ACC112 (cell line): ENCODE measurements around the gene GPRASP3.
"Not testable (repeated sequence)": the region's sequence is repeated elsewhere in the genome, so short reads cannot be mapped to it uniquely, and the experiment has no call there.

Source experiments
- H2AFZ ChIP-seq: fragments of 200-600 bp; sonication (generic); one replicate; pipeline ENCODE4 v1.6.0; 2017; ENCODE audit warnings: antibody characterized with exemption, low read length; ENCODE audit not compliant: unreplicated experiment
- H3K27ac ChIP-seq: fragments of 200-600 bp; sonication (generic); 2 replicates; pipeline ENCODE4 v1.5.1; 2014; ENCODE audit warnings: low read depth, mild to moderate bottlenecking, antibody characterized with exemption, low read length, moderate library complexity
- H3K27me3 ChIP-seq: fragments of 200-600 bp; sonication (generic); 2 replicates; pipeline ENCODE4 v1.6.1; 2014; ENCODE audit warnings: mild to moderate bottlenecking, antibody characterized with exemption, low read length, moderate library complexity, mixed read lengths; ENCODE audit not compliant: insufficient read depth
- H3K36me3 ChIP-seq: fragments of 200-600 bp; sonication (generic); 2 replicates; pipeline ENCODE4 v1.6.1; 2016; ENCODE audit warnings: mild to moderate bottlenecking, antibody characterized with exemption, low read length, moderate library complexity, mixed read lengths; ENCODE audit not compliant: insufficient read depth
- H3K4me1 ChIP-seq: fragments of 200-600 bp; sonication (generic); one replicate; pipeline ENCODE4 v1.6.1; 2016; ENCODE audit warnings: low read length, mixed read lengths; ENCODE audit not compliant: insufficient read depth, unreplicated experiment, control insufficient read depth
- H3K4me3 ChIP-seq: fragments of 200-600 bp; sonication (generic); 2 replicates; pipeline ENCODE4 v1.5.1; 2014; ENCODE audit warnings: mild to moderate bottlenecking, low read depth, low read length
- H3K79me2 ChIP-seq: fragments of 200-600 bp; sonication (generic); one replicate; pipeline ENCODE4 v1.6.0; 2016; ENCODE audit warnings: low read length; ENCODE audit not compliant: control insufficient read depth, unreplicated experiment, insufficient read depth

The GPRASP3 gene, protein sequence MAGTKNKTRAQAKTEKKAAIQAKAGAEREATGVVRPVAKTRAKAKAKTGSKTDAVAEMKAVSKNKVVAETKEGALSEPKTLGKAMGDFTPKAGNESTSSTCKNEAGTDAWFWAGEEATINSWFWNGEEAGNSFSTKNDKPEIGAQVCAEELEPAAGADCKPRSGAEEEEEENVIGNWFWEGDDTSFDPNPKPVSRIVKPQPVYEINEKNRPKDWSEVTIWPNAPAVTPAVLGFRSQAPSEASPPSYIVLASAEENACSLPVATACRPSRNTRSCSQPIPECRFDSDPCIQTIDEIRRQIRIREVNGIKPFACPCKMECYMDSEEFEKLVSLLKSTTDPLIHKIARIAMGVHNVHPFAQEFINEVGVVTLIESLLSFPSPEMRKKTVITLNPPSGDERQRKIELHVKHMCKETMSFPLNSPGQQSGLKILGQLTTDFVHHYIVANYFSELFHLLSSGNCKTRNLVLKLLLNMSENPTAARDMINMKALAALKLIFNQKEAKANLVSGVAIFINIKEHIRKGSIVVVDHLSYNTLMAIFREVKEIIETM

DNA sequence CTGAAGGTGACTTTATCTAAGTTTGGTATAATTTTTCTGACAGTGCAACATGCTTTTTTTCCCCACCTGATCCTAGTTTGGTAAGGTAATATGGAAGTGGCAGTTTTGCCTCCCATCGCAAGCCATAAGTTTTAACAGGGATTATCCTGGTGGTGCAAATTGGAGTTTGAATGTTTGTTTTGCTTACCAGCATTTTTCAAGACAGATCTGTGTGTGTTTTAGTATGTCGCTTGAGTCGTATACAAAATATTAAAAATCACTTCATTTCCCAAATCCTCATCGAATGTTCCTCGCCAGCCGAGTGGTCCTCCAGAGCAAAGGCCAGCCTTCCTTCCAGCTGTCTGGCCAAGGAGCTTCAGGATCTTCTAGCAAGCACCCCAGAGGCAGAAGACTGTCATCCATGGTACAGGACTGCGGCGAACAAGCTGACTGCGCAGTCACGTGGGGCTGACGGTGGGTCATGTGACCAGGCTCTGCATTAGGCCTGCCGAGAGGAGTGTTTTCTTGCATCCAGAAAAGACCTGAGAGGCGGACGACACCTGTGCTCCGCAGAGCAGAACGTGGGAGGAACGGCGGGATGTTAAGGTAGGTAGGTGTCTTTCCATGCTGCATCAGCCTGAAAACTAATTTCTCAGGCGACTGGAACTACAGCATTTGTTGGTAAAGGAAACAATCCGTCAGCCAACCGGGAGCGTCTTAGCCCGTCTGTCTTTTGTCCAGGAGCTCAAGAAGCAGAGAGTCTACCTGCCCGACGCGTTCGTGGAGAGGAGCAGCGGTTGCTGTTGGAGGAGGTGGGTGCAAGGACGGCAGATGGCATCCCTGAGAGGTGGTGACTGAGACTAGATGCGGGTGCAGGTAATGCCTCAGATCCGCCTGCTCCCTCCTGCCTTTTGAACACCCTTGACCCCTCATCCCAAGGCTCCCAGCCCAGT is at the start of gene GPRASP3:
TSS of gene GPRASP3 (plus strand) at position 507 of the 932 bp plus-strand sequence. CDS start 28,253 bp downstream, outside the sequence.
- Histone ChIP-seq H3K27me3 (no peaks in the 10 kb centered on the region), H3K27ac (no peak within 1 kb of the TSS), H3K79me2 (no peaks in the 10 kb centered on the region), H3K4me1 (no peaks in the 10 kb centered on the region), H2AFZ (peak within 1 kb of the TSS; percentile 62), H3K4me3 (peak within 1 kb of the TSS; percentile 74), H3K36me3 (no peaks in the 10 kb centered on the region)

DNA sequence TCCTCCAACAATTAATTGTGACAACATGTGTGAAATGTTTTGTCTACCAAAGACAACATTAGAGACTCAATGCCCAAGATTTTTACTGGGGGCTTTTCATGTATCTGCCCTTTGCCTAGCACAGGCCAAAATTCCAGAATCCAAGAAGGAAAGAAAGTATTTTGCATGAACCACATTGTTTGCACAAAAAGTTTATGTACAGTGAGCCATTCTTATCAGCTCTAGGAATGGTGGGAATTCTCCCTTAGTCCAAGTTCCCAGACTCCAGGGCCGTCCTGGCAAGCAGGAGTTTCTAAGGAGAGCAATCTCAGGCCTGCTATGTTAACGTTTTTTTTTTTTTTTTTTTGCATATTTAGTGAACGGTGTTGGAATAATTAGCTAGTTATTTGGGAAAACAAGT is 47.7 kb upstream of the GPRASP3 start:
- H2AFZ ChIP-seq, result no peak overlapping the region
- H3K4me3 ChIP-seq, result no peak overlapping the region
- H3K4me1 ChIP-seq, result no peaks in the 10 kb centered on the region
- H3K36me3 ChIP-seq, result no peaks in the 10 kb centered on the region
- no peaks in the 10 kb centered on the region for H3K79me2 ChIP-seq
- H3K27me3 ChIP-seq, result no peaks in the 10 kb centered on the region
- no peak overlapping the region for H3K27ac ChIP-seq

DNA sequence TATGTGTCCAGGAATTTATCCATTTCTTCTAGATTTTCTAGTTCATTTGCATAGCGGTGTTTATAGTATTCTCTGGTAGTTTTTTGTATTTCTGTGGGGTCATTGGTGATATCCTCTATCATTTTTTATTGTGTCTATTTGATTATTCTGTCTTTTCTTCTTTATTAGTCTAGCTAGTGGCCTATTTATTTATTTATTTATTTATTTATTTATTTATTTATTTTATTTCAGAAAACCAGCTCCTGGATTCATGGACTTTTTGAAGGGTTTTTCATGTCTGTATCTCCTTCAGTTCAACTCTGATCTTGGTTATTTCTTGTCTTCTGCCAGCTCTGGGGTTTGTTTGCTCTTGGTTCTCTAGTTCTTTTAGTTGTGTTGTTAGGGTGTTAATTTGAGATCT is 43.1 kb upstream of the GPRASP3 start:
- H3K27me3 ChIP-seq, H3K4me1 ChIP-seq, H2AFZ ChIP-seq, H3K4me3 ChIP-seq, H3K79me2 ChIP-seq, H3K36me3 ChIP-seq, H3K27ac ChIP-seq: not testable (repeated sequence)

DNA sequence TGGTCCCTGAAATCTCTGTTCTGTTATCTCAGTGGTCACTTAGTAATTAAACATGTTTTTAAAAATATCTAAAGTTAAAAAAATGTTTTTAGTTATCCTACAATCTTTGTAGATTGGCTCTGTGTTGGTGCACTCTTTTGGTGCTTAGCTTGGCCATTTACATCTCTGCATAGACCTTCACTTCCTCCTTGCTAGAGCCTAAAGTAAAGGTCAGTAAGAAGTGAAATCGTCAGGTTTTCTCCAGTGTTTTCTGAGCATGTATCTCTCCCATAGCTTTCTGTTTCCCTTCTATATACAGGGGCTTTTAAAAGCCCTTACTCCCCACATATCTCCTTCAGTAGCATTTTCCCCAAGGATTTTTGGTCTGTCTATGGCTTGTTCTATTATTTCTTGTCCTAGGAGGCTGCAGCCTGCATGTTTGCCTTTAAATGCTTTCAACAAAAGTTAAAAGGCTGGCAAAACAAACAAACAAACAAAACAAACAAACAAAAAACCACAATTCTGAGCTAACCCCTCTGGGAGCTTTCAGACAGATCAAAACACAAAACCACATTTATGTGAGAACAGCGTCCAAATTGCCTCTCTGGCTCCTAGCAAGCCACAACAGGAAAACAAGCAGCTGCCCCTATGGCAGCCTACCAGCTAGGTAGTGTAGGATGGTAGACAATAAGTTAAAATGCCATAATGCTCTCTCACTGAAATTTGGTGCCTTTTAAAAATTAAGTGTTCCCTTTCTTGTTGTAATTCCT is 35.6 kb upstream of the GPRASP3 start:
- H3K36me3 ChIP-seq, result no peaks in the 10 kb centered on the region
- no peak overlapping the region for H3K4me3 ChIP-seq
- H3K27me3 ChIP-seq, result no peaks in the 10 kb centered on the region
- H3K79me2 ChIP-seq, result no peaks in the 10 kb centered on the region
- no peak overlapping the region for H2AFZ ChIP-seq
- H3K4me1 ChIP-seq, result no peaks in the 10 kb centered on the region
- H3K27ac ChIP-seq, result no peak overlapping the region

DNA sequence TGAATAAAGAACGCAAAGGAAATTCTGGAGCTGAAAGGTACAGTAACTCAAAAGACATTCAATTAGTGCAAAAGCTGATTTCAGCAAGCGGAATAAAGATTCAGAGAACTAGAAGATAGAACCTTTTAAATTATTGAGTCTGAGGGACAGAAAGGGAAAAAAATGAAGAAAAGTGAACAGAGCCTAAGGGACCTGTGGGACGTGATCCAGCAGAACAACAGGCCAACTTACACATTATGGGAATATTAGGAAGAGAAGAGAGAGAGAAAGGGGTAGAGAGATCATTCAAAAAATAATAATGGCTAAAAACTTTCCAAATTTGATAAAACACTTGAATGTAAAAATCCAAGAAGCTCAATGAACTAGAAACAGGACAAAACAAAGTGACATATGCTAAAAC is 25.8 kb upstream of the GPRASP3 start:
- Histone ChIP-seq H3K4me1 (no peaks in the 10 kb centered on the region), H3K4me3 (no peak overlapping the region), H3K36me3 (no peaks in the 10 kb centered on the region), H2AFZ (no peak overlapping the region), H3K79me2 (no peaks in the 10 kb centered on the region), H3K27me3 (no peaks in the 10 kb centered on the region), H3K27ac (no peak overlapping the region)

DNA sequence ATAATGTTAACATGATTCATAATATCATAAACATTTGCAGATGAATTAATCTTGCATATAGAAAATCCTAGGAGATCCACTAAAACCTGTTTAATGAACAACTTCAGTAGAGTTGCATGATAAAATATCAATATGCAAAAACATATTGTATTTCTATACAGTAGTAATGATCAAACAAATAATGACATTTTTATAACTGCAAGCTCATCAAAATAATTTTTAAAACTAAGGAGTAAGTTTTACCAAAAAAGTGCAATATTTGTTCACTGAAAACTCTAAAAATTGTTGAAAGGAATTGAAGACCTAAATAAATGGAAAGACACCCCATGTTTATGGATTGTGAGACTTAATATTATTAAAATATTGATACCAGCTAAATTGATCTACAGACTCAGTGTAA is 24.2 kb upstream of the GPRASP3 start:
- Histone ChIP-seq H3K36me3 (no peaks in the 10 kb centered on the region), H3K27ac (no peak overlapping the region), H3K27me3 (no peaks in the 10 kb centered on the region), H2AFZ (no peak overlapping the region), H3K4me3 (no peak overlapping the region), H3K4me1 (no peaks in the 10 kb centered on the region), H3K79me2 (no peaks in the 10 kb centered on the region)

DNA sequence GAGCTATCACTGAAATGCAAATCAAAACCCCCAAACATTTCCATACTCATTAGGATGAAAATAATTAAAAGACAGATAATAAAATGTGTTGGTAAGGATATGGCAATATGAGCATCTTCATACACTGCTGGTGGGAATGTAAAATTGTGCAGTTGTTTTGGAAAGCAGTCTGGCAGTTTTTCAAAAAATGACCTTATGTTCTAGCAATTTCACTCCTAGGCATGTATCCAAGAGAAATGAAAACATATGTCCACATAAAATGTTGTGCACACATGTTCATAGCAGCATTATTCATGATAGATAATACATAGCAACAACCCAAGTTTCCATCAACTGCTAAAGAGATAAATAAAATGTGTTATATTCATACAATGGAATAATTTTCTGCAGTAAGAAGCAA is 23.0 kb upstream of the GPRASP3 start:
- no peak overlapping the region for H3K4me3 ChIP-seq
- no peaks in the 10 kb centered on the region for H3K27me3 ChIP-seq
- no peak overlapping the region for H3K27ac ChIP-seq
- H3K79me2 ChIP-seq, result no peaks in the 10 kb centered on the region
- no peaks in the 10 kb centered on the region for H3K36me3 ChIP-seq
- H2AFZ ChIP-seq, result no peak overlapping the region
- no peaks in the 10 kb centered on the region for H3K4me1 ChIP-seq

DNA sequence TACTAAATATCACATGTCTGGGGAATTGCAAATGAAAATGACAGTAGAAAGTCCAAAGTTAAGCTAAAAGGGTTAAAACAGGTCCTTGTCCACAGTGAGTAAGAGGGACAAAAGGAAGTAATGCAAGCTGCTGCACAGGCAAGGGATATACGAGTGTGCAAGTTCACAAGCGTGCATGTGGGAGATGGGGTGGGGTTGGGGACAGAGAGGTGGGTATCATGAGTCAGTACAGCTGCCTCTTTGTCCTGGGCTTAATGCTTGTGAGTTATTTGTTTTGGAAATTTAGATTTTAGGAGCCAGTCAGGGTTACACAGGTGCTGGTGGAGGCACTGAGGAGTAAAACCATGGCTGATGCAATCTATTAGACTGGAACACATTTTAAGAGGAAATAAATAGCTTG is 11.6 kb upstream of the GPRASP3 start:
- Histone ChIP-seq H2AFZ (no peak overlapping the region), H3K4me3 (no peak overlapping the region), H3K27ac (no peak overlapping the region), H3K79me2 (no peaks in the 10 kb centered on the region), H3K36me3 (no peaks in the 10 kb centered on the region), H3K4me1 (no peaks in the 10 kb centered on the region), H3K27me3 (no peaks in the 10 kb centered on the region)

DNA sequence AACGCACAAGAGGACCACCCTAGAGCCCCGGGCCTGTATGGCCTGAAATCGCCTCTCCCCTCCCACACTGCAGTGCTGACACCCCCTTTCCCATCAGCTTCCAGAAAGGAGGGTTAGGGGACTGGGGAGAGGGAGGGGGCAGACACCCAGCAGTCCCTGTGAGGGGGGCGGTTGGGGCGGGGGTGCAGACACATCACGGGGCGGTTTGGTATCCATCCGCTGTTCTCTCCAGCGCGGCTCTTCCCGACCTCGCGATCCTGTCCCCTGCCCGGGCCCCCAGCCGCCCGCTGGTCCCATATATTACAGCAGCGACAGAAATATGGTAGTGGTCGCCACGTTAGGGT is 8.7 kb upstream of the GPRASP3 start:
- Histone ChIP-seq H3K79me2 (no peaks in the 10 kb centered on the region), H3K27ac (no peak overlapping the region), H3K4me1 (no peaks in the 10 kb centered on the region), H3K36me3 (no peaks in the 10 kb centered on the region), H3K27me3 (no peaks in the 10 kb centered on the region), H3K4me3 (peak overlapping the region; percentile 87), H2AFZ (no peak overlapping the region)

DNA sequence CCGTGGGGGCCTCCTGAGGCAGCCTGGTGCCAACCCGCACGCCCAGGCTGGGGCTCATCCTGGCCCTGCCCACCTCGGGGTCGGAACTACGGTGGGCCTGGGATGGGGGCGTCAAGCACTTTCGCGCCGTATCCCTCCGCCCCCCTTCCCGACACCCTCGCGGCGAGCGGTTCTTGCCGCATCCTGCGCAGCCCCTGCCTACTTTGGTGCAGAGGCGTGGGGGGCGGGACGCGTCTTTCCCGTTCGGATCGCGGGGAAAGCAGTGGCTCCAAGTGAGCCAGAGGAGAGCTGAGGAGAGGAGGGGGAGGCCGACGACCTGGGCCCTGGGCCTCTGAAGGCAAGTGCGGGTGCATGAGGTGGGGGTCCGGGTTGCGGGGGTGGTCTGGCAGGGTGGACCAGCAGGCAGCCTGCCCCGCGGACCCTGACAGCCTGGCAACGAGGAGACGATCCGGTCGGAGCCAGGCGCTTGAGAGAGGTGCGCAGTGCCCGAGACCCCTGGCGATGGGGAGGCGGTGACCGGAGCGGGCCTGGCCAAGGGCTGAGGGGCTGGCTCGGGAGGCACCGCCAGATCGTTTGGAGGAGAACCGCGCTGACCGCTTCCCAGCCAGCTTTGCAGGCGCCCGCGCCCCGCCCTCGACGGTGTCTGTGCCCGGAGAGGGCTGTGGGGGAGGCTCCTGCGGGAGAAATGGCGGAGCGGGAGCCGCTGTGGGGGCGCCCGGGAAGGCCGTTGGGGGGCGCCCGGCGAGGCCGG is 8.2 kb upstream of the GPRASP3 start, which contains the start of gene GPRASP2:
TSS of gene GPRASP2 (plus strand) at position 233 of the 751 bp plus-strand sequence. CDS start 2,422 bp downstream, outside the sequence.
- H3K27ac ChIP-seq, result no peak within 1 kb of the TSS
- H3K36me3 ChIP-seq, result no peaks in the 10 kb centered on the region
- no peaks in the 10 kb centered on the region for H3K79me2 ChIP-seq
- H2AFZ ChIP-seq, result peak within 1 kb of the TSS; percentile 81
- H3K27me3 ChIP-seq, result no peaks in the 10 kb centered on the region
- peak within 1 kb of the TSS; percentile 87 for H3K4me3 ChIP-seq
- H3K4me1 ChIP-seq, result no peaks in the 10 kb centered on the region
